SH-SY5Y (cell line): ENCODE data around the gene TMEM151A.

Experiments used
- GATA2 ChIP-seq: IDR thresholded peaks from 2 replicates; pipeline ENCODE4 v1.6.1; 2011; ENCODE audit warnings: mild to moderate bottlenecking, low read depth, low read length
- GATA3 ChIP-seq: IDR thresholded peaks from 2 replicates; pipeline ENCODE4 v1.6.1; 2011; ENCODE audit warnings: low read depth, mild to moderate bottlenecking, low read length, moderate library complexity

Gene TMEM151A

DNA sequence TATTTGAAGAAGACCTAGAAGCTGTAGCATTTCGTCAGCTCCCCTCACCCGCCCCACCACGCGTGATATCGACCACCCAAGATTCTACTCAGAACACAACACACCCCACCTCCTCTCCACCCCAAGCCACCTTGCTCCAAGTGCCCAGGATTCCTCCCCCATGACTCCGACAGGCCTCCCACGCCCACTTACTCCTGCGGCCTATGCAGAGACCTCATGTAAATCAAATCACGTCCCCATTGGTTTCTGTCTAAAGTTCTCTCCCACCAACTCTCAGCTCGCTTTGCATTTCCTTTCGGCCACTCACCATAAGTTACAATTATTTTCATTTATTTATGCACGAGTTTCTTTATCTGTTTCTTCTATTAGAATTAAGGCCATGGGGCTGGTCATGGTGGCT is 11.0 kb downstream of the TMEM151A start:
- TF ChIP-seq GATA3 (no peak), GATA2 (no peak)

DNA sequence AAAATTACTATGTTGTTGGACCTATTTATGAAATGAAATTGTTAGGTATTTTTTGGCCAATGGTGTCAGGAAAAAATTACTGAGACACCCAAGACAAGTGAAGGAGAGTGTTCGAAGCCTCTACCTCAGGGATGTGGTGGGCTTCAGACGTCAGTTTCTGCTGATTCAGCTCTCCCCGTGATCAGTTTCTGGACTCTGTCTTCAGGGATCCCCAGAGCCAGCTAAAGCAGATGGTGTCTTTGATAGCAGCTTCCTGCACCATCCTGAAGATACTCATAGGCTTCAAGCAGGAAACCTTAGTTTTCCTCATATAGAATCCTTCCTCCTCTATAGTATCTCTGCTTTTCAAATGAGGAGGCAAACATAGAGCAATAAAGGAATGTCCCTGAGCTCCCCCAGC is 17.8 kb downstream of the TMEM151A start:
- no peak for TF ChIP-seq GATA3
- TF ChIP-seq GATA2: no peak

DNA sequence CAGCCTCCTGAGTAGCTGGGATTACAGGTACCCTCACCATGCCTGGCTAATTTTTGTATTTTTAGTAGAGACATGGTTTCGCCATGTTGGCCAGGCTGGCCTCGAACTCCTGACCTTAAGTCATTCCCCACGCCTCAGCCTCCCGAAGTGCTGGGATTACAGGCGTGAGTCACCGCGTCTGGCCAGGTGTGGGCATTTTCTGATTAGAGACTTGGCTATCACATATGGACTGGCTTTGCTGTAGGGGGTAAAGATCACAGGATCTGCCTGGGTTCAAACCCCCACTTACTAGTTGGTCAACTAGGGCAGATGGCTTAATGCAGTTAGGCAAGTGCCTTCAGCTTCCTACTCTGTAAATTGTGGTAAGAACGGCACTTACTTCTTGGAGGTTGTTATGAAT is 18.6 kb downstream of the TMEM151A start:
- TF ChIP-seq GATA3: no peak
- no peak for TF ChIP-seq GATA2

DNA sequence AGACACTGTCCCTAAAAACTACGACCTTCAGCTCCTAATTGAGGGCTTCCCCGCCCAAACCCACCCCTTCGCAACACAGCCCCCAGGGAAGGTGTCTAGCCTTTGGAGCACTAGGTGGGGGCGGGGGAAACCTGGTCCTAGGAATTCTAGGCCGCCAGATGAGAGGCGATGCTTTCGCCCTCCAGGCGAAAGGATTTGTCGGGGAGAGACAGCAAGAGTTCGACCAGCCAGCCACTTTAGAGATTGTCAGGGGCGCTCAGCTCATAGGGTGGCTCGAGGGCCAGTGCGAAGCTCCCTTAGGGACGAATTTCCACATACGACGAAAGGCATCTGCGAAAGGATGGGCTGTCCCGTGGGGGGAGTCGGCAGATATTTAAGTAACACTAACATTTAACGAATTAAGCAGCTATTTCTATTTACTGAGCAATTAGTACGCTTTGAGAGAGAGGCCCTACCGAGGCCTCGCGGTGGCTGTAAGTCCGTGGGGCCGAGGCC is 19.8 kb downstream of the TMEM151A start:
- TF ChIP-seq GATA2: no peak

DNA sequence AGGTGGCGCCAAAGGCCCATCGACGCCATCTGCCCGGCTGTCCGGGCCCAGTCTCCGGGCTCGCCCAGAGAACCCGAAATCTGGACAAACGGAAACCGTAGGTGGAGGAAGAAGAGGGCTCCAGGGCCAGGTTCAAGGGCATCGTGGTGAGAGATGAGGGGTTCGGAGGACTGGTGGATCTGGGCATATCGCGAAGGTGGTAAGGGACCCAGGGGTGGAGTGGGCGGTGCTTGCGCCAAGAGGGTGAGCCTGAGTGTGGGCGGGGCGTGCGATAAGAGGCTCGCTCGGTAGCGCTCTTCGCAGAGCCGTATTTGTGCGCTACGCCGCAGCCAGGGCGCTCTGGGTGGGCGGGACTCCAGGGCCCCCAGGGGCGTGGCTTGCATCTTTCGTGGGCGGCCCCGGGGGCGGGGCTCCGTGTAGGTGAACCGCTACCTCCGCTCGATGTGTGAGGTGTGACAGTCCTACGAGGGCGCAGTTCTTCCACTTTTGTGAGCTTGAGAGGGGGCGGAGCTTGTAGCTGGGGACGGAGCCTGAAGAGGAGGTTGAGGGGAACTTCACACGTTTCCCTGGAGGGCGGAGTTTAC is 20.4 kb downstream of the TMEM151A start:
- TF ChIP-seq GATA3 (no peak), GATA2 (peak; percentile 43; the same call in 1 of the 2 replicates)

DNA sequence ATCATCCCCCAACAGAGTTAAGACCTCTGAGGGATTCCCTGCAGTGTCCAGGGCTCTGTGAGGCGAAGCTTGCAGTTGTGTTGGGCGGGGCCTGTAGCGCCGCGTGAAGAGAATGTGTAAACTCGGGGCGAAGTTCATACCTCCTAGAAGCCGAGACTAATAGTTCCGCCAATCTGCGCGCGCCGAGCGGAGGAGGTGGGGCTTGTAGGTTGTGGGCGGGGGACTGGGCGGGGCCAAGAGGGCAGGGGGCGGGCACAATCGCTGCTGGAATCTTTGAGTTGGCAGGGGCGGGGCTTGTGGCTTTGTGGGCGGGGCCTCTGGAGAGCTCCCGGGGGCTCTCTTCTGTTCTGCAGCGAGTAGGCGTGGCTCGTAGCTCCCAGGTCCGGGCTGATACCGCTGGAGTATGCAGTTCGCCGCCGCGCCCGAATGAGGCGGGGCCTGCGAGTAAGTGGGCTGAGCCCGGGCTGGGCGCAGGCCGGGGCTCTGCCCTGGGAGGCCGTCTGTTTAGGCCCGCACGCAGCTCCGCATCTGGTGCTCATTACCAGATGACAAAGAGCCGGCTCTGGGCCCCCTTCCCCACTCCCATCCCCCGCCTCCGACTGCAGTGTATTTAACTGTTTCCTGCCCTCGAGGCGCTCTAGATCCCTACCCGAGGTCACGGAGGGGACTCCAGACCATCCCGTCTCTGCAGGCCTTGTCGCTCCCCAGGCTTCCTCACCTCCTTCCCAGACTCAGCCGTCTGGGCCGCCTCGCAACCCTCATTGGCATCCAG is 21.0 kb downstream of the TMEM151A start:
- TF ChIP-seq GATA3 (no peak), GATA2 (no peak)

DNA sequence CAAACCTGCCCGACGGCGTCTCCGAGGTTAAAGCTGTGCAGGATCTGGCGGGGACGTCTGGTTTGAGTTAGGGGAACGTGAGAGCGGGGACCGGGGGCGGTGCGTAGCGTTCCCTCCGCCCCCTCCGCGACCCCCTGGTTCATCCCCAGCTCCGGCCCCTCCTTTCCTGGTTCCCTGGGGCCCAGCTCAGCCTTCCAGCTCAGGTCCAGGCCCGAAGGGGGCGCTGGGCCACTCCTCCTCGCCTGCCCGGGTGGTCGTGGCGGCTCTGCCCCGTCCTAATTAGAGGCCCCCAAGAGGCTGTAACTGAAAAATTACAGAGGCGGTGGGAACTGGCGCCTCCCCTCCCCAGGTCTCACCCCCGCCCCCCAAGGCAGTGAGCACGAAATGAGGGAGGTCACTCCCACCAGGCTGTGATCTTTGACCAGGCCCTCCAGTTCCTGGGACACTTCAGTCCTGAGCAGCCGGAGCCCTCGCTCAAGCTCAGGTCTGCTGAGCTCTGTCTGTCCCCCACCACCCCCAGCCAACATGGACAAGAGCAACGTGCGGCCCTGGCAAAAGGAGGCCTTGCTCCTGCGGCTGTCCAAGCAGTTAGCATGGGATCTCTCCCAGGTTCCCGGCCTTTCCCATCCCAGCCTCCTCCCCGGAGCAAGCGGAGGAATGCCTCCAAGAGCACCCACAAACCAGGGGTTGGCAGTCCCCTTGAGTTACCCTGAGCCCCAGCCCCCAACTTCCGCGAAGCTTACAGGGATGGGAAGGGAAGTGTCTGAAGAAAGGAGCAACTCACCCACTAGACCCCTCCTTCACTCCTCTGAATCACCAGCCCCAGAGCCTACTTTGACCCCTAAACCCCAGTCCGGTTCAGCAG is 21.9 kb downstream of the TMEM151A start:
- TF ChIP-seq GATA3 (no peak), GATA2 (no peak)

DNA sequence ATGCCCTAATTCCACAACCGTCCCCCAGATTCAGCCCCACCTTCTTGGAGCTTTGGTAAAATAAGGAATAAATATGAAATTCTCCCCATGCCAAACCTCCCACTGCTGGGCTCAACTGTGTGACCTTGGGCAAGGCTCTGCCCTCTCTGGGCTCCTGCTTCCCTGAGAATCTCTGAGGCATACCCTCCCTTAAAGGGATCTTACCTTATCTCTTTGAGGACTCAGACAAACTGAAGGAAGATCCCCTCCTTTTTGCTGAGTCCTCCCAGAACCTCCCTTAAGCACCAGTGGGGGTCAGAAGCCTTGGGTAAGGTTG is 22.4 kb downstream of the TMEM151A start:
- no peak for TF ChIP-seq GATA2
- TF ChIP-seq GATA3: no peak

DNA sequence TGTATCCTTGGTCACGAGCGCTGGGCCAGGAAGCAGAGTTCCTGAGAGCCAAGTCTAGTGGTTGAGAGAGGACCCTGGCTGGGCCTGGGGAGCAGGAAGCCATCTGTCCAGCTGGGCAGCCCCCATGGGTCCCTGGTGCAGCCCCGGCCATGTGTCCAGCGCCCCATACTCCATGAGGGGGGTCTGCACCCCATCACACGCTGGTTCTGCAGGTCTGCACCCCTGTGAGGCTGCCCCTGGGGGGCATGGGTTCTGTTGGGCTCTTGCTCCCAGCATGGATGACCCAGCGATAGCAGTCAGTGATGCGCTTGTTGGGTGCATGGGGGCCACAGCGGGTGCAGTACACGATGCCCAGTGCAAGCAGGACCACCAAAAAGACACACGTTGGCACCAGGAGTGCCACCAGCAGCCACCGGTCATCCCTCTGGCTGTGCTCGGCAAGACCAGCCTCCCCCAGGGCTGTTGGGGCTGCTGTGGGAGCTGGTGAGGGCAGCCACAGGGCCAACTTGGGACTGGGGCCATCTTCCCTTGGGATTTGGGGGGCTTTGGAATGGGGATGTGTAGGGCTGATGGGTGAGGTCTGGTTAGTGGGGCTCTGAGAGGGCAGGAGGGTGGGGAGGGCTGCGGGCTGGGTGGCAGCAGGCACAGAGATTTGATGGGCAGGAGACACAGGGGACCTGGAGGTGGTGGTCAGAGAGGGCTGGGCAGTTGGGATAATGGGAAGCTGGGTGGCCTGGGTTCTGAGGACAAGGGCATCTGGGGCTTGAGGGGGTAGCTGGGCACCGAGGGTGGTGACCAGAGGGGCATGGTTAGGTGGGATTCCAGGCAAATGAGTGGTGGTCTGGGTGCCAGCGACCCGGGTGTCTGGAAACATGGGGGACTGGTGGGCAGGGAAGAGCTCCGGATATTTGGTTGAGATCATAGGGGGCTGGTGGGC is 23.1 kb downstream of the TMEM151A start:
- TF ChIP-seq GATA2: no peak
- no peak for TF ChIP-seq GATA3

DNA sequence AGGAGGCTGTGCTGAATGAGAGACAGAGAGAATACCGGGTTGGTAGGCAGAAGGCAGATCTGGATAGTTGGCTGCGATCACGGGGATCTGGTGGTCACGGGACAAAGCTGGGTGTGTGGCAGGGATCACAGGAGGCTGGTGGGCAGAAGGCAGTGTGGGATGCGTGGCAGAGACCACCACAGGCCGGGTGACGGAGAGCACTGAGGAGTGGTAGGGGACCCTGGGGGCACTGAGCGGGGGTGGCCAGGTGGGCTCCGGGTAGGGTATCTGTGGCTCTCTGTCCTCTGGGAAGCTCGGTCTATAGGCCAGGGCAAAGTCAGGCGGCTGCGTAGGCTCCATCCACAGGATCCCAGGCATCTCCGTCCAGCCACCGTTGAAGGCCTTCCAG is 23.8 kb downstream of the TMEM151A start:
- TF ChIP-seq GATA3: no peak
- TF ChIP-seq GATA2: no peak

DNA sequence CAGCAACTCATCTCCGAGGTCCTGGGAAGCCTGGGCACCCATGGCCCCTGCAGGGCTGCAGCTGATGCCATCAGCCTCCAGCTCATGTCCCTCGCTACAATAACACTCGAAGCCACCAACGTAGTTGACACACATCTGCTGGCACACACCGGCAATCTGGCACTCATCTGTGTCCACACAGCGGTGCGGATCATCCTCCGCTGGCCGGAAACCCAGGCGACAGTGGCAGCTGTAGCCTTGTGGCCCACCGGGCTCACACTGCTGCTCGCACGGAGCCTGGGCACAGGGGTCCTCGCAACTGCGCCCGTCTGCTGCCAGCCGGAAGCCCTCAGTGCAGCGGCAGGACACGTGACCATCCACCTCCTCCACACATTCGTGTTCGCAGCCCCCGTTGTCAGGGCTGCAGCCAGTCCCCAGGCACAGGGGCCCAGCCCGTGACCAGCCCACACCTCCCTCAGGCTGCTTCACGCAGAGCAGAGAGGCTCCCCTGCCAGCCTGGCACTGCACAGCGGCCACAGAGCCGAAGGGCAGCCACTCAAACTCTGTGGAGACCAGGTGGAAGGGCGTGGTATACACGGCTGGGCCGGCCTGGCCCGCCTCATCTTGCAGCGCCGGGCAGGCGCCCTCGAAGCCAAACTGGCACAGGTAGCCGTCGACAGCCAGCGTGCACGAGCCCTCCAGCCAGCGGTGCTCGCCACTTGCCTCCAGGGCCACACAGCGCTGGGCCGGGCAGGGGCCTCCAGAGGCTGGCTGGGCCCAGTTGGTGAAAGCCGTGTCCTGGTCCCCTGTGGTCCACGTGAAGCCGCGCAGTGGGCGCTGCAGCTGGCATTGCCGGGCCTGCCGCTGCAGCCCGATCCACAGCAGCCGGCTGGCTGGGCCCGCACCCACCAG is 24.5 kb downstream of the TMEM151A start:
- TF ChIP-seq GATA3: no peak

DNA sequence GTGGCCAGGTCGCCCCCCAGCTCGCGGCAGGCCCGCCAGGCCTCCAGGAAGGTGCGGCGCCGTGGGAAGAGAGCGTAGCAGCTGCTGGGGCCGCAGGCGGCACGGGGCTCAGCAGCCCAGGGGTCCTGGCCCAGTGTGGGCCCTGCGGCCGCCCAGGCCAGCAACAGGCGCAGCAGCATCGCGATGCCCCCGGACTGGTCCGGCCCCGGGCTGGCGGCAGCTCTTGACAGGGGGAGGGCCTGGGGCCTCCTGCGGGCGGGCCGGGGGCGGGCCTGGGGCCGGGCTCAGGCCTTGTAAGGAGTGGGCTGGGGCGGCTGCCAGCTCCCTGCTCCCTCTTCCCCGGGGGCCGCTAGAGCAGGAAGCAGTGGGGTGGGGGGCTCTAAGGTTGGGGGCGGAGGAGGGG is 25.2 kb downstream of the TMEM151A start, which contains the start of gene CD248:
CD248 (minus strand) TSS at position 196 of the 403 bp plus-strand sequence; CDS start at position 179, 17 bp downstream.
- TF ChIP-seq GATA2: no peak
- TF ChIP-seq GATA3: no peak

DNA sequence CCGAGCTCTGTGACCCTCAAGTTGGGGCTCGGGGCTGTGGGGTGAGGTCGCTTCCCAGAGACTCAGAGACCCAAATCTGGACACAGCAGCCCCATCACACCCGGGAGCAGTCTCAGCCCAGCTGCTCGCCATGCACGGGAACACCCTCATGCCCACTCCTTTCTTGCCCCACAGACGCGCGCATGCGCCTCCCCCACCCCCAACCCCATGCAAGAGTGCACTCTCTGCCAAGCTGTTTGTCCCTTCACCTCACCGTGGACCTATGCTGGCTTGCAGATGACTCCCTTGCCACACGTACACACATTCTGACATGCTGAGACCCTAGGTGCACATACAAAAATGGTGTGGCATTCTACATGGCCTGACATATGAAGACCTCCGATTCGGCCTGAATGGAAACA is 25.6 kb downstream of the TMEM151A start:
- TF ChIP-seq GATA3 (no peak), GATA2 (no peak)
